Suprapubic skin (tissue), 4 donors: ENCODE measurements around the gene CAMK1D.

Experiments used
- POLR2A ChIP-seq, 2 donors: fragments of 450-650 bp; IDR thresholded peaks; one replicate each; pipeline ENCODE4 v1.6.1; 2017; ENCODE audit warnings: antibody characterized with exemption in 2 of 2, mild to moderate bottlenecking in 2 of 2, moderate library complexity in 2 of 2
- POLR2AphosphoS5 ChIP-seq, 3 donors: sonication (generic); formaldehyde crosslinking; IDR thresholded peaks; one replicate each; pipeline ENCODE4 v1.6.1; 2017; ENCODE audit warnings: antibody characterized with exemption in 3 of 3
- TF ChIP-seq, protein P1 (sequence below), 2 donors: fragments of 200-600 bp in 1 of 2; fragments of 450-650 bp in 1 of 2; sonication (generic) in 1 of 2; IDR thresholded peaks; one replicate each; pipeline ENCODE4 v1.5.1; 2016 to 2019; ENCODE audit warnings: antibody characterized with exemption in 2 of 2, mild to moderate bottlenecking in 1 of 2, moderate library complexity in 1 of 2

DNA sequence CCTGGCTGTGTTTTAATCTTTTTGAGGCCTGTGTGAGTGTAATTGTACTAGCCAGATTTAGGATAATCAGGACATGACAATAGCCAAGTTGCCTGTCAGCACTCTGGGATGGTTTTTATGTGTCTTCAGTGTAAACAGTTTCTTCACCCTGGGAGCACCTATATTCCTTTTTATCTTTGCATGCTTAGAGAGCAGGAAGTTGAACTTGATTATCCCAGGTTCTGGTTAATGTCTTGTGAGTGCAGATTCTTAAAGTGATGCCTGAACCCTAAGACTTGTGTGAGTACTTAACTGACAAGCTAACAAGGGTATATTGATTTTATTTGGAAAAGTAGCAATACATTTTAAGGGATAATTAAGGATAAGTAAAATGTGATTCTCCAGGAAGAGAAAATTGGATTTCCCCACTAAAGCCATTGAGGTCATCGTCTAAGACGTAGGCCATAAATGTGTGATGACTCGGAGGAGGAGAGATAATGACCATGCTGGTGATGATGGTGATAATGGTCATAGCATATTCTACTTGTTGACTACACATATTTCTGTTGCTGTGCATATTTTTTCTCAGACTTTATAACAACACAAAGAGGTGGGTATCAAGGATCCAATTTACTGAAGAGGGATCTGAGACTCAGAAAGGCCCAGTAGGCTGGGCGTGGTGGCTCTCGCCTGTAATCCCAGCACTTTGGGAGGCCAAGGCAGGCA, 234.7 kb downstream of the CAMK1D start:
- no peak for TF ChIP-seq POLR2AphosphoS5 (IDR thresholded peaks at IDR 0.05)
- TF ChIP-seq, protein P1, sequence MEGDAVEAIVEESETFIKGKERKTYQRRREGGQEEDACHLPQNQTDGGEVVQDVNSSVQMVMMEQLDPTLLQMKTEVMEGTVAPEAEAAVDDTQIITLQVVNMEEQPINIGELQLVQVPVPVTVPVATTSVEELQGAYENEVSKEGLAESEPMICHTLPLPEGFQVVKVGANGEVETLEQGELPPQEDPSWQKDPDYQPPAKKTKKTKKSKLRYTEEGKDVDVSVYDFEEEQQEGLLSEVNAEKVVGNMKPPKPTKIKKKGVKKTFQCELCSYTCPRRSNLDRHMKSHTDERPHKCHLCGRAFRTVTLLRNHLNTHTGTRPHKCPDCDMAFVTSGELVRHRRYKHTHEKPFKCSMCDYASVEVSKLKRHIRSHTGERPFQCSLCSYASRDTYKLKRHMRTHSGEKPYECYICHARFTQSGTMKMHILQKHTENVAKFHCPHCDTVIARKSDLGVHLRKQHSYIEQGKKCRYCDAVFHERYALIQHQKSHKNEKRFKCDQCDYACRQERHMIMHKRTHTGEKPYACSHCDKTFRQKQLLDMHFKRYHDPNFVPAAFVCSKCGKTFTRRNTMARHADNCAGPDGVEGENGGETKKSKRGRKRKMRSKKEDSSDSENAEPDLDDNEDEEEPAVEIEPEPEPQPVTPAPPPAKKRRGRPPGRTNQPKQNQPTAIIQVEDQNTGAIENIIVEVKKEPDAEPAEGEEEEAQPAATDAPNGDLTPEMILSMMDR (IDR thresholded peaks at IDR 0.05): no peak
- TF ChIP-seq POLR2A (IDR thresholded peaks at IDR 0.05): no peak
